Choroid plexus epithelial cell (primary cell): ENCODE results near the gene BGN.

ENCODE experiments used
- DNase-seq: peaks from one replicate; pipeline ENCODE4 v3.0.0-alpha.2; 2010; ENCODE audit warnings: low read depth
- H3K4me3 ChIP-seq: 2 replicates; pipeline ENCODE4 v1.5.1; 2011; ENCODE audit warnings: low read depth, mild to moderate bottlenecking, control low read depth, low read length, moderate library complexity
- TF ChIP-seq, protein P1 (sequence below): conservative IDR thresholded peaks from 2 replicates; pipeline ENCODE4 v1.5.1; 2011; ENCODE audit warnings: low read depth, mild to moderate bottlenecking, control low read depth, inconsistent platforms, low read length, moderate library complexity

BGN gene

GRCh38 chrX:153485396-153486080 lies 9.2 kb upstream of the BGN start:
- H3K4me3 ChIP-seq, result no peak overlapping the region
- no peak for DNase-seq
- TF ChIP-seq, protein P1, sequence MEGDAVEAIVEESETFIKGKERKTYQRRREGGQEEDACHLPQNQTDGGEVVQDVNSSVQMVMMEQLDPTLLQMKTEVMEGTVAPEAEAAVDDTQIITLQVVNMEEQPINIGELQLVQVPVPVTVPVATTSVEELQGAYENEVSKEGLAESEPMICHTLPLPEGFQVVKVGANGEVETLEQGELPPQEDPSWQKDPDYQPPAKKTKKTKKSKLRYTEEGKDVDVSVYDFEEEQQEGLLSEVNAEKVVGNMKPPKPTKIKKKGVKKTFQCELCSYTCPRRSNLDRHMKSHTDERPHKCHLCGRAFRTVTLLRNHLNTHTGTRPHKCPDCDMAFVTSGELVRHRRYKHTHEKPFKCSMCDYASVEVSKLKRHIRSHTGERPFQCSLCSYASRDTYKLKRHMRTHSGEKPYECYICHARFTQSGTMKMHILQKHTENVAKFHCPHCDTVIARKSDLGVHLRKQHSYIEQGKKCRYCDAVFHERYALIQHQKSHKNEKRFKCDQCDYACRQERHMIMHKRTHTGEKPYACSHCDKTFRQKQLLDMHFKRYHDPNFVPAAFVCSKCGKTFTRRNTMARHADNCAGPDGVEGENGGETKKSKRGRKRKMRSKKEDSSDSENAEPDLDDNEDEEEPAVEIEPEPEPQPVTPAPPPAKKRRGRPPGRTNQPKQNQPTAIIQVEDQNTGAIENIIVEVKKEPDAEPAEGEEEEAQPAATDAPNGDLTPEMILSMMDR, result no peak

- DNase-seq, result no peak
- TF ChIP-seq, protein P1, result no peak
- H3K4me3 ChIP-seq, result no peak overlapping the region
These were observed 8.6 kb upstream of the BGN start for GRCh38 chrX:153486171-153486570.

GRCh38 chrX:153487590-153488071 lies 7.1 kb upstream of the BGN start:
- TF ChIP-seq, protein P1, result no peak
- H3K4me3 ChIP-seq, result no peak overlapping the region
- DNase-seq, result no peak

- H3K4me3 ChIP-seq, result no peak overlapping the region
- peak; percentile 31 for DNase-seq
These were observed 6.4 kb upstream of the BGN start for GRCh38 chrX:153488231-153488914.

GRCh38 chrX:153490217-153490930 lies 4.4 kb upstream of the BGN start:
- no peak overlapping the region for H3K4me3 ChIP-seq
- TF ChIP-seq, protein P1, result no peak
- DNase-seq, result no peak

More at GRCh38 chrX:153488231-153488914, 6.4 kb upstream of the BGN start:
- TF ChIP-seq, protein P1, result no peak

DNA sequence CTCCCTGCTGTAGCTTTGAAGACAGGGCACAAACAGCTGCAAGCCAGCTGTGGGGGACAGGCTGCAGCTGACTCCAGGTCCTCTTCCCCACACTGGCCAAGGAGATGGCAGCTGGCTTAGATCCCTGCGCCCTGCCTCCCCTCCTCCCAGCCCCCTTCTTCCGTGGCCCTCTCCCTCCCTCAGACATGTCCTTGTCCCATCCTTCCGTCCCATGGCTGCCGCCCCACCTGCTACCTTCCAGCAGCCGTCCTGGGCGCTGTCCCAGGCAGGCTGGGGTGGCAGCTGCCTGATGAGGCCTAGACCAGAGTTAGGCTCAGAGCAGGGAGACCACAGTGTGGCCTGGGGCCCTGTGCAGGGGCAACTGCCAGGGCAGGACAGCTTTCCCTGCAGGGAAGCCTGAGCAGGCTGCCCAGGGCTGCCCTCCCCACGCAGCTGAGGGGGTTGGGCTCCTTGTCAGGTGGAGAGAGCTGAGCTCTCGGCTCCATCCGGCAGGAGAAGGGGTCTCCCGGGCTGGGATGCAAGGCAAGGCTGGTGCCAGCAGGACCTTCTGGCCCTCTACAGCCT lies 3.3 kb upstream of the BGN start:
- no peak overlapping the region for H3K4me3 ChIP-seq
- TF ChIP-seq, protein P1, result no peak
- no peak for DNase-seq
